ENCODE measurements around the gene CUL3.

Gene CUL3

GRCh38 chr2:224560549-224560948 lies 24.6 kb downstream of the CUL3 start:
- no peaks in the 10 kb centered on the region for H3K27me3 ChIP-seq (ENCODE audit: control insufficient read depth in 1 of 2, insufficient read depth in 2 of 2, low read length in 2 of 2)
- no peak overlapping the region for H3K27ac ChIP-seq (ENCODE audit: low read depth, low read length)
- H3K36me3 ChIP-seq (ENCODE audit: insufficient read depth, low read length), result no peaks in the 10 kb centered on the region
- no peaks in the 10 kb centered on the region for H3K9me3 ChIP-seq (ENCODE audit: low read length)
- peaks cover 18% of the 10 kb centered on the region for H3K4me1 ChIP-seq (ENCODE audit: insufficient read depth, low read length)
- H3K4me3 ChIP-seq (ENCODE audit: low read depth in 1 of 2, low read length in 2 of 2), result no peak overlapping the region
- no peak overlapping the region for H3K9ac ChIP-seq (ENCODE audit: low read length)

- H3K4me3 ChIP-seq (ENCODE audit: low read depth in 1 of 2, low read length in 2 of 2), result no peak overlapping the region
- H3K9me3 ChIP-seq (ENCODE audit: low read length), result no peaks in the 10 kb centered on the region
- peaks cover 19% of the 10 kb centered on the region for H3K4me1 ChIP-seq (ENCODE audit: insufficient read depth, low read length)
- no peaks in the 10 kb centered on the region for H3K27me3 ChIP-seq (ENCODE audit: control insufficient read depth in 1 of 2, insufficient read depth in 2 of 2, low read length in 2 of 2)
- no peak overlapping the region for H3K9ac ChIP-seq (ENCODE audit: low read length)
- H3K36me3 ChIP-seq (ENCODE audit: insufficient read depth, low read length), result no peaks in the 10 kb centered on the region
- no peak overlapping the region for H3K27ac ChIP-seq (ENCODE audit: low read depth, low read length)
Measured at GRCh38 chr2:224557610-224558009, 27.6 kb downstream of the CUL3 start.

GRCh38 chr2:224556381-224556780 lies 28.8 kb downstream of the CUL3 start:
- Histone ChIP-seq H3K9ac (ENCODE audit: low read length) (no peak overlapping the region), H3K27ac (ENCODE audit: low read depth, low read length) (no peak overlapping the region), H3K27me3 (ENCODE audit: control insufficient read depth in 1 of 2, insufficient read depth in 2 of 2, low read length in 2 of 2) (no peaks in the 10 kb centered on the region), H3K9me3 (ENCODE audit: low read length) (no peaks in the 10 kb centered on the region), H3K36me3 (ENCODE audit: insufficient read depth, low read length) (no peaks in the 10 kb centered on the region), H3K4me1 (ENCODE audit: insufficient read depth, low read length) (peaks cover 15% of the 10 kb centered on the region), H3K4me3 (ENCODE audit: low read depth in 1 of 2, low read length in 2 of 2) (no peak overlapping the region)

GRCh38 chr2:224555823-224556366 lies 29.3 kb downstream of the CUL3 start:
- H3K9ac ChIP-seq (ENCODE audit: low read length), result no peak overlapping the region
- H3K4me3 ChIP-seq (ENCODE audit: low read depth in 1 of 2, low read length in 2 of 2), result no peak overlapping the region
- no peak overlapping the region for H3K27ac ChIP-seq (ENCODE audit: low read depth, low read length)
- no peaks in the 10 kb centered on the region for H3K9me3 ChIP-seq (ENCODE audit: low read length)
- no peaks in the 10 kb centered on the region for H3K36me3 ChIP-seq (ENCODE audit: insufficient read depth, low read length)
- peaks cover 13% of the 10 kb centered on the region for H3K4me1 ChIP-seq (ENCODE audit: insufficient read depth, low read length)
- no peaks in the 10 kb centered on the region for H3K27me3 ChIP-seq (ENCODE audit: control insufficient read depth in 1 of 2, insufficient read depth in 2 of 2, low read length in 2 of 2)

GRCh38 chr2:224552771-224553170 lies 32.4 kb downstream of the CUL3 start:
- H3K27me3 ChIP-seq (ENCODE audit: control insufficient read depth in 1 of 2, insufficient read depth in 2 of 2, low read length in 2 of 2), result no peaks in the 10 kb centered on the region
- H3K4me1 ChIP-seq (ENCODE audit: insufficient read depth, low read length), result peaks cover 5% of the 10 kb centered on the region
- no peak overlapping the region for H3K9ac ChIP-seq (ENCODE audit: low read length)
- H3K36me3 ChIP-seq (ENCODE audit: insufficient read depth, low read length), result no peaks in the 10 kb centered on the region
- H3K9me3 ChIP-seq (ENCODE audit: low read length), result no peaks in the 10 kb centered on the region
- H3K4me3 ChIP-seq (ENCODE audit: low read depth in 1 of 2, low read length in 2 of 2), result no peak overlapping the region
- no peak overlapping the region for H3K27ac ChIP-seq (ENCODE audit: low read depth, low read length)

- Histone ChIP-seq H3K4me1 (ENCODE audit: insufficient read depth, low read length) (peaks cover 5% of the 10 kb centered on the region), H3K9ac (ENCODE audit: low read length) (no peak overlapping the region), H3K27me3 (ENCODE audit: control insufficient read depth in 1 of 2, insufficient read depth in 2 of 2, low read length in 2 of 2) (no peaks in the 10 kb centered on the region), H3K36me3 (ENCODE audit: insufficient read depth, low read length) (no peaks in the 10 kb centered on the region), H3K9me3 (ENCODE audit: low read length) (no peaks in the 10 kb centered on the region), H3K27ac (ENCODE audit: low read depth, low read length) (no peak overlapping the region), H3K4me3 (ENCODE audit: low read depth in 1 of 2, low read length in 2 of 2) (no peak overlapping the region)
Measured at GRCh38 chr2:224551693-224552092, 33.5 kb downstream of the CUL3 start.

GRCh38 chr2:224546926-224547325 lies 38.2 kb downstream of the CUL3 start:
- peaks cover 12% of the 10 kb centered on the region for H3K4me1 ChIP-seq (ENCODE audit: insufficient read depth, low read length)
- H3K27ac ChIP-seq (ENCODE audit: low read depth, low read length), result no peak overlapping the region
- H3K27me3 ChIP-seq (ENCODE audit: control insufficient read depth in 1 of 2, insufficient read depth in 2 of 2, low read length in 2 of 2), result no peaks in the 10 kb centered on the region
- no peak overlapping the region for H3K4me3 ChIP-seq (ENCODE audit: low read depth in 1 of 2, low read length in 2 of 2)
- H3K9me3 ChIP-seq (ENCODE audit: low read length), result no peaks in the 10 kb centered on the region
- H3K36me3 ChIP-seq (ENCODE audit: insufficient read depth, low read length), result no peaks in the 10 kb centered on the region
- no peak overlapping the region for H3K9ac ChIP-seq (ENCODE audit: low read length)

GRCh38 chr2:224545884-224546644 lies 39.1 kb downstream of the CUL3 start:
- no peaks in the 10 kb centered on the region for H3K36me3 ChIP-seq (ENCODE audit: insufficient read depth, low read length)
- no peak overlapping the region for H3K9ac ChIP-seq (ENCODE audit: low read length)
- no peak overlapping the region for H3K4me3 ChIP-seq (ENCODE audit: low read depth in 1 of 2, low read length in 2 of 2)
- no peaks in the 10 kb centered on the region for H3K9me3 ChIP-seq (ENCODE audit: low read length)
- no peak overlapping the region for H3K27ac ChIP-seq (ENCODE audit: low read depth, low read length)
- peaks cover 17% of the 10 kb centered on the region for H3K4me1 ChIP-seq (ENCODE audit: insufficient read depth, low read length)
- H3K27me3 ChIP-seq (ENCODE audit: control insufficient read depth in 1 of 2, insufficient read depth in 2 of 2, low read length in 2 of 2), result no peaks in the 10 kb centered on the region

GRCh38 chr2:224543939-224544338 lies 41.2 kb downstream of the CUL3 start:
- Histone ChIP-seq H3K9me3 (ENCODE audit: low read length) (no peaks in the 10 kb centered on the region), H3K4me3 (ENCODE audit: low read depth in 1 of 2, low read length in 2 of 2) (no peak overlapping the region), H3K36me3 (ENCODE audit: insufficient read depth, low read length) (no peaks in the 10 kb centered on the region), H3K27ac (ENCODE audit: low read depth, low read length) (no peak overlapping the region), H3K4me1 (ENCODE audit: insufficient read depth, low read length) (peaks cover 17% of the 10 kb centered on the region), H3K9ac (ENCODE audit: low read length) (no peak overlapping the region), H3K27me3 (ENCODE audit: control insufficient read depth in 1 of 2, insufficient read depth in 2 of 2, low read length in 2 of 2) (no peaks in the 10 kb centered on the region)

- Histone ChIP-seq H3K4me3 (ENCODE audit: low read depth in 1 of 2, low read length in 2 of 2) (no peak overlapping the region), H3K9me3 (ENCODE audit: low read length) (no peaks in the 10 kb centered on the region), H3K36me3 (ENCODE audit: insufficient read depth, low read length) (peaks cover 4% of the 10 kb centered on the region), H3K27ac (ENCODE audit: low read depth, low read length) (no peak overlapping the region), H3K9ac (ENCODE audit: low read length) (no peak overlapping the region), H3K27me3 (ENCODE audit: control insufficient read depth in 1 of 2, insufficient read depth in 2 of 2, low read length in 2 of 2) (no peaks in the 10 kb centered on the region), H3K4me1 (ENCODE audit: insufficient read depth, low read length) (peaks cover 9% of the 10 kb centered on the region)
Measured at GRCh38 chr2:224538561-224539138, 46.5 kb downstream of the CUL3 start.

GRCh38 chr2:224532931-224533330 lies 52.2 kb downstream of the CUL3 start:
- Histone ChIP-seq H3K9me3 (ENCODE audit: low read length) (no peaks in the 10 kb centered on the region), H3K27ac (ENCODE audit: low read depth, low read length) (no peak overlapping the region), H3K4me3 (ENCODE audit: low read depth in 1 of 2, low read length in 2 of 2) (no peak overlapping the region), H3K27me3 (ENCODE audit: control insufficient read depth in 1 of 2, insufficient read depth in 2 of 2, low read length in 2 of 2) (no peaks in the 10 kb centered on the region), H3K36me3 (ENCODE audit: insufficient read depth, low read length) (peaks cover 4% of the 10 kb centered on the region), H3K9ac (ENCODE audit: low read length) (no peak overlapping the region), H3K4me1 (ENCODE audit: insufficient read depth, low read length) (peaks cover 13% of the 10 kb centered on the region)

GRCh38 chr2:224532441-224532840 lies 52.7 kb downstream of the CUL3 start:
- peaks cover 4% of the 10 kb centered on the region for H3K36me3 ChIP-seq (ENCODE audit: insufficient read depth, low read length)
- H3K4me1 ChIP-seq (ENCODE audit: insufficient read depth, low read length), result peaks cover 16% of the 10 kb centered on the region
- H3K4me3 ChIP-seq (ENCODE audit: low read depth in 1 of 2, low read length in 2 of 2), result no peak overlapping the region
- no peak overlapping the region for H3K9ac ChIP-seq (ENCODE audit: low read length)
- H3K9me3 ChIP-seq (ENCODE audit: low read length), result no peaks in the 10 kb centered on the region
- H3K27me3 ChIP-seq (ENCODE audit: control insufficient read depth in 1 of 2, insufficient read depth in 2 of 2, low read length in 2 of 2), result no peaks in the 10 kb centered on the region
- H3K27ac ChIP-seq (ENCODE audit: low read depth, low read length), result no peak overlapping the region

All from muscle layer of colon (tissue), 2 donors.